HEK293 (cell line): ENCODE results near the gene CD82.

Experiments
- CTCF ChIA-PET: fragments of 350-600 bp; formaldehyde crosslinking; extraction: SDS; loops from one replicate; lab custom pipeline; 2021; ENCODE audit warnings: antibody characterized with exemption; lab: Yijun Ruan, JAX
- POLR2A ChIA-PET: fragments of 300-600 bp; formaldehyde crosslinking; extraction: SDS; loops from one replicate; lab custom pipeline; 2020; ENCODE audit warnings: antibody characterized with exemption, inconsistent platforms; lab: Yijun Ruan, JAX
- H3K27ac ChIP-seq: fragments of 200-500 bp; sonication (Bioruptor generic); 2 replicates; pipeline ENCODE4 v1.5.1; 2014; ENCODE audit warnings: low read depth, low read length, control low read depth, inconsistent platforms; ENCODE audit errors: extremely low read depth
- H3K36me3 ChIP-seq, 2 experiments: fragments of 200-500 bp in 1 of 2; sonication (Bioruptor generic) in 1 of 2; 1 replicate in 1 of 2; 2 replicates in 1 of 2; pipeline ENCODE4 v1.5.1; 2014 to 2017; ENCODE audit warnings: inconsistent platforms in 2 of 2, low read length in 2 of 2; ENCODE audit not compliant: control insufficient read depth in 2 of 2, insufficient read depth in 1 of 2
- H3K4me1 ChIP-seq: fragments of 200-500 bp; sonication (Bioruptor generic); 2 replicates; pipeline ENCODE4 v1.5.1; 2014; ENCODE audit warnings: mild to moderate bottlenecking, low read length, inconsistent platforms; ENCODE audit not compliant: control insufficient read depth, insufficient read depth
- H3K4me3 ChIP-seq: 2 replicates; pipeline ENCODE4 v1.5.1; 2011; ENCODE audit warnings: low read depth, mild to moderate bottlenecking, control low read depth, low read length, moderate library complexity
- H3K9me3 ChIP-seq: fragments of 200-500 bp; sonication (Bioruptor generic); 2 replicates; pipeline ENCODE4 v1.5.1; 2014; ENCODE audit warnings: low read depth, low read length, inconsistent platforms; ENCODE audit not compliant: control insufficient read depth, insufficient read depth
- HIC1 ChIP-seq: fragments of 450-650 bp; formaldehyde crosslinking; IDR thresholded peaks from 2 replicates; pipeline ENCODE4 v1.5.1; 2016; ENCODE audit warnings: missing biosample characterization, missing genetic modification characterization
- HOXC10 ChIP-seq: sonication (generic); formaldehyde crosslinking; IDR thresholded peaks from 2 replicates; pipeline ENCODE4 v1.8.1; 2023; ENCODE audit warnings: mild to moderate bottlenecking, missing genetic modification reagents
- IKZF3 ChIP-seq: fragments of 450-650 bp; IDR thresholded peaks from 2 replicates; pipeline ENCODE4 v1.5.0; 2018; ENCODE audit warnings: missing biosample characterization, mild to moderate bottlenecking, missing genetic modification characterization, moderate library complexity
- KLF1 ChIP-seq: fragments of 450-650 bp; formaldehyde crosslinking; IDR thresholded peaks from 2 replicates; pipeline ENCODE4 v1.5.1; 2016; ENCODE audit warnings: missing biosample characterization, missing genetic modification characterization
- SP2 ChIP-seq: fragments of 450-650 bp; formaldehyde crosslinking; IDR thresholded peaks from 2 replicates; pipeline ENCODE4 v1.5.1; 2016; ENCODE audit warnings: missing biosample characterization, missing genetic modification characterization
- TCF7L2 ChIP-seq: IDR thresholded peaks from 2 replicates; pipeline ENCODE4 v1.6.1; 2011; ENCODE audit warnings: low read depth, mild to moderate bottlenecking, inconsistent platforms, low read length, moderate library complexity, borderline replicate concordance
- ZNF148 ChIP-seq: fragments of 450-650 bp; formaldehyde crosslinking; IDR thresholded peaks from 2 replicates; pipeline ENCODE4 v1.5.0; 2017; ENCODE audit warnings: missing biosample characterization, missing genetic modification characterization, borderline replicate concordance
- ZNF155 ChIP-seq: fragments of 450-650 bp; formaldehyde crosslinking; IDR thresholded peaks from 2 replicates; pipeline ENCODE4 v1.5.1; 2016; ENCODE audit warnings: missing biosample characterization, missing genetic modification characterization
- ZNF157 ChIP-seq: fragments of 450-650 bp; formaldehyde crosslinking; IDR thresholded peaks from 2 replicates; pipeline ENCODE4 v1.5.1; 2016; ENCODE audit warnings: missing biosample characterization, missing genetic modification characterization
- ZNF223 ChIP-seq: fragments of 450-650 bp; formaldehyde crosslinking; IDR thresholded peaks from 2 replicates; pipeline ENCODE4 v1.5.1; 2016; ENCODE audit warnings: missing biosample characterization, missing genetic modification characterization
- ZNF292 ChIP-seq: fragments of 450-650 bp; formaldehyde crosslinking; IDR thresholded peaks from 2 replicates; pipeline ENCODE4 v1.5.1; 2016; ENCODE audit warnings: low read depth, missing biosample characterization, missing genetic modification characterization, borderline replicate concordance
- ZNF302 ChIP-seq: fragments of 450-650 bp; formaldehyde crosslinking; IDR thresholded peaks from 2 replicates; pipeline ENCODE4 v1.5.1; 2016; ENCODE audit warnings: missing biosample characterization, missing genetic modification characterization, low read depth
- ZNF311 ChIP-seq: fragments of 450-650 bp; formaldehyde crosslinking; IDR thresholded peaks from 2 replicates; pipeline ENCODE4 v1.5.1; 2017; ENCODE audit warnings: missing biosample characterization, missing genetic modification characterization, borderline replicate concordance
- ZNF391 ChIP-seq: fragments of 450-650 bp; formaldehyde crosslinking; IDR thresholded peaks from 2 replicates; pipeline ENCODE4 v1.5.1; 2016; ENCODE audit warnings: low read depth, missing biosample characterization, missing genetic modification characterization, borderline replicate concordance
- ZNF530 ChIP-seq: fragments of 450-650 bp; formaldehyde crosslinking; IDR thresholded peaks from 2 replicates; pipeline ENCODE4 v1.5.1; 2016; ENCODE audit warnings: low read depth, missing biosample characterization, missing genetic modification characterization
- ZNF555 ChIP-seq: fragments of 450-650 bp; formaldehyde crosslinking; conservative IDR thresholded peaks from 2 replicates; pipeline ENCODE4 v1.5.1; 2017; ENCODE audit warnings: missing biosample characterization, mild to moderate bottlenecking, missing genetic modification characterization, inconsistent platforms
- ZNF654 ChIP-seq: fragments of 450-650 bp; formaldehyde crosslinking; IDR thresholded peaks from 2 replicates; pipeline ENCODE4 v1.5.1; 2016; ENCODE audit warnings: low read depth, missing biosample characterization, missing genetic modification characterization
- ZNF664 ChIP-seq: fragments of 450-650 bp; formaldehyde crosslinking; IDR thresholded peaks from 2 replicates; pipeline ENCODE4 v1.5.1; 2016; ENCODE audit warnings: missing biosample characterization, missing genetic modification characterization
- ZNF76 ChIP-seq: fragments of 450-650 bp; formaldehyde crosslinking; IDR thresholded peaks from 2 replicates; pipeline ENCODE4; 2016; ENCODE audit warnings: low read depth, missing biosample characterization, missing genetic modification characterization, borderline replicate concordance
- ZNF768 ChIP-seq: fragments of 450-650 bp; formaldehyde crosslinking; IDR thresholded peaks from 2 replicates; pipeline ENCODE4 v1.5.1; 2018; ENCODE audit warnings: missing biosample characterization, mild to moderate bottlenecking, missing genetic modification characterization
- ZNF777 ChIP-seq: fragments of 450-650 bp; formaldehyde crosslinking; IDR thresholded peaks from 2 replicates; pipeline ENCODE4 v1.5.1; 2017; ENCODE audit warnings: missing biosample characterization, missing genetic modification characterization, borderline replicate concordance
- ZNF791 ChIP-seq: fragments of 450-650 bp; formaldehyde crosslinking; IDR thresholded peaks from 2 replicates; pipeline ENCODE4 v1.5.1; 2016; ENCODE audit warnings: missing biosample characterization, missing genetic modification characterization
- TF ChIP-seq, protein P1 (sequence below): fragments of 450-650 bp; formaldehyde crosslinking; IDR thresholded peaks from 2 replicates; pipeline ENCODE4 v1.5.1; 2016; ENCODE audit warnings: missing biosample characterization, missing genetic modification characterization

The CD82 gene

DNA sequence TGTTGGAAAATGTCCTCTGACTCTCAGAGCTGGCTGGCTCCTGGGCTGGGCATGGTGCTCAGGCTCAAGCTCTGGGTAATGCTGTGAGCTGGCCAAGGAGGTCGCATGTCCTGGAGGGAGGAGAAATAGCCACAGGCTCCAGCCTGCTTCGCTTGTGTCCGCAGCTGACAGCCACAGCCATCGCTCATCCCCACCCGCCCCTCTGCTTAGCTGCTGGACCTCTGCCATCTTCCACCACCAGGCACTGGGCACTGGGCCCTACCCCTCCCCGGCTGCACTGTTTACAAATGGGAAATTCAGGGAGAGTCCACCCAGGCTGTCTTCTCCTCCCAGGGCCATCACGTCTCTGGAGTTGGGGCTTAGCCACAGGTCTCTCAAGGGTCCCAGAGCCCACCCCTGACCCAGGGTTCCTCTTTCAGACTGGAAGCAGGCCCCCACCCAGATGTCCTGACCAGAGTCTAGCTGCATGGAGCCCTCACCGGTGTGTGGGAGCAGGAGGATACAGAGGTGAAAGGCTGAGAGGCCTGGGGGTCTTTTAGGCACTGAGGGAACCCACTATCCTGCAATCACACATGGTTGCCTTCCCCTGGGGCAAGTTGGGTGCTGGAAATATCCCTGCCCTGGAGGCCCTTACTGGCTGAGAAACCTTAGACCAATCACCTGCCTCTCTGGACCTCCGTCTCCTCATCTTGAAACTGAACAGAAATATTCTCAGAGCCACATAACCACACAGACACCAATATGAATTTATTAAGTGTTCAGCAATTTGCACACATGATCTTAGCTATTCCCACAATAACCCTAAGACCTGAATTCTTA is 62.7 kb downstream of the CD82 start:
- H3K36me3 ChIP-seq: no peaks in the 10 kb centered on the region
- ChIA-PET POLR2A (no interaction called here), CTCF (interaction anchor here (0.6 to 2.6 kb wide), 6 partner anchors 11 to 1813 kb away, joined by 3 to 12 read pairs (median 4); no protein-coding TSS in a partner anchor)
- no peaks in the 10 kb centered on the region for H3K9me3 ChIP-seq
- no peaks in the 10 kb centered on the region for H3K4me1 ChIP-seq
- H3K4me3 ChIP-seq: no peak overlapping the region
- no peak overlapping the region for H3K27ac ChIP-seq
- no peak for TF ChIP-seq ZNF76 (tag by site-specific recombination)
- no peak for TF ChIP-seq SP2 (tag by site-specific recombination)
- TF ChIP-seq ZNF555 (tag by site-specific recombination): no peak
- TF ChIP-seq ZNF157 (tag by site-specific recombination): no peak
- no peak for TF ChIP-seq ZNF223
- no peak for TF ChIP-seq ZNF391 (tag by site-specific recombination)
- TF ChIP-seq HOXC10 (CRISPR knock-in tag): no peak

DNA sequence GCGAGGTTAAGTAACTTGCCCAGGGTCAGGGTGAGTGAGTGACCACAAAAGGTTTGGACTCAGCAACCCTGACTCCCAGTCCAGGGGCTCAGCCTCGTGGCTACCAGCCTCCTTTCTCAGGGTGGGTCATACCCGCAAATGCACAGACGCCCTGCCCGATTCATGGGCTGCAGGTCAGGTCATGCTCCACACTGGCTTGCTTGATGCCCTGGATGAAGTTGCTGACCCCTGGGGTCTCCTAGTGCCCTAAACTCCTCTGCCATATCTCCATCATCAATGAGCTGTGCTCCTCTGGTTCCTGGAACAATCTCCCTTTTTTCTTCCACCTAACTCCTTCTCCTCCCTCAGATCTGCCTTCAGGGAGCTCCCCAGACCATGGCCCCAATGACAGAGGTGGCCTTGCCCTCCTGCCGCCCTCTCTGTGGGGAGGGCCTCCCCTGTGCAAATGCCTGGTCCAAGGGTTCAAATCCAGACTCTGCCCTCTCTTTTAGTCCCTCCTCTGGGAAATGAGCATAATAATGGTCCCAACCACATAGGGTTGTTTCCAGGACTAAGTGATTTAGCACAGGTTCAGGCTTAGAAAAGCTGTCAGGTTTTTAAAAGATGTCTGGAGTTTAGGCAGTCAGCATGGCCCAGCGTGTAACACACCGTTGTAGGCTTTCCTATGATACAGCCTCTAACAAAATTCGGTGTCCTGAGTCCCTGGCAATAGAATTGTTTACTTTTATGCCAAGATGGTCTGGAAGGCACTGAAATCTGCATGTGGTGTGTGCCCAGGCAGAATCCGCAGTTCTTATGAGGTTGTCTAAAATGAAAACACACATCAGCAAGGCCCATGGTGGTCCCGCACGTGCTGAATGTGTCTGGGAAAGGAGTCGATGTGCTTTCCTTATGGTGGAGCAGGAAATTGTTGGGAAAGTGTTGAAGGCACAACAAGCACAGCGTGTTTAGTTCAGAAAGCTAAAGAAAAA is 63.6 kb downstream of the CD82 start:
- CTCF ChIA-PET: interaction anchor here (0.6 to 1.4 kb wide), 6 partner anchors 8 to 1814 kb away, joined by 3 to 5 read pairs (median 4); no protein-coding TSS in a partner anchor
- POLR2A ChIA-PET: no interaction called here

DNA sequence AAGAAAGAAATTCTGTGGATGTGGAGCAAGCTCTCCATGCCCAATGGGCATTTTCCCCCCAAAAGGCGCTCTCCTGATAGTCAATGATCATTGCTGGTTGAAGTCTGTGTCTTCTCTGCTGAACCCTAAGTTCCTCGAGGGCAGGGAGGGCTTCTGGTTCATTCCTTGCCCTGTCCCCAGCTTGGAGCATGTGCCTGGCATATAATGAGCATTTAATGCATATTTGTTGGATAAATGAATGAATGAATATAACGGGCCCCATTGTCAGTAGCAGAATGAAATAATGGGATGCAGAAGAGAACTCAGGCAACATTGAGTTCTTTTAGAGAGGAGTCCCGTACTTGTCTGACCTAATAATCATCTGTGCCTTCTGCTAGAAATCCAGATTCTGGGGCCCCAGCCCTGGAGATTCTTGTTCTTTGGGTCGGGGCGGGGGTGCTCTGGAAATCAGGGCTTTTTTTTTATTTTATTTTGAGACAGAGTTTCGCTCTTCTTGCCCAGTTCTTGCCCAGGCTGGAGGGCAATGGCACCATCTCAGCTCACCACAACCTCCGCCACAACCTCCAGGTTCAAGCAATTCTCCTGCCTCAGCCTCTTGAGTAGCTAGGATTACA is 64.4 kb downstream of the CD82 start:
- Histone ChIP-seq H3K9me3 (no peaks in the 10 kb centered on the region), H3K27ac (no peak overlapping the region), H3K4me3 (no peak overlapping the region), H3K4me1 (no peaks in the 10 kb centered on the region), H3K36me3 (no peaks in the 10 kb centered on the region)
- ChIA-PET CTCF (interaction anchor here (0.6 to 1.2 kb wide), 3 partner anchors 9 to 364 kb away, joined by 3 to 4 read pairs (median 4); no protein-coding TSS in a partner anchor), POLR2A (no interaction called here)
- TF ChIP-seq HIC1 (tag by site-specific recombination) (no peak), ZNF791 (tag by site-specific recombination) (no peak), TCF7L2 (no peak), ZNF664 (tag by site-specific recombination) (no peak), ZNF302 (tag by site-specific recombination) (no peak), ZNF148 (tag by site-specific recombination) (no peak), ZNF768 (tag by site-specific recombination) (no peak)

More for the DNA sequence above, 63.6 kb downstream of the CD82 start:
- Histone ChIP-seq H3K4me1 (no peaks in the 10 kb centered on the region), H3K36me3 (no peaks in the 10 kb centered on the region), H3K9me3 (no peaks in the 10 kb centered on the region), H3K4me3 (no peak overlapping the region)
- TF ChIP-seq ZNF292 (tag by site-specific recombination) (no peak), ZNF654 (tag by site-specific recombination) (no peak), IKZF3 (tag by site-specific recombination) (no peak), ZNF530 (no peak), ZNF777 (tag by site-specific recombination) (no peak), ZNF155 (tag by site-specific recombination) (no peak), ZNF311 (tag by site-specific recombination) (no peak), KLF1 (tag by site-specific recombination) (no peak)
- TF ChIP-seq, protein P1, sequence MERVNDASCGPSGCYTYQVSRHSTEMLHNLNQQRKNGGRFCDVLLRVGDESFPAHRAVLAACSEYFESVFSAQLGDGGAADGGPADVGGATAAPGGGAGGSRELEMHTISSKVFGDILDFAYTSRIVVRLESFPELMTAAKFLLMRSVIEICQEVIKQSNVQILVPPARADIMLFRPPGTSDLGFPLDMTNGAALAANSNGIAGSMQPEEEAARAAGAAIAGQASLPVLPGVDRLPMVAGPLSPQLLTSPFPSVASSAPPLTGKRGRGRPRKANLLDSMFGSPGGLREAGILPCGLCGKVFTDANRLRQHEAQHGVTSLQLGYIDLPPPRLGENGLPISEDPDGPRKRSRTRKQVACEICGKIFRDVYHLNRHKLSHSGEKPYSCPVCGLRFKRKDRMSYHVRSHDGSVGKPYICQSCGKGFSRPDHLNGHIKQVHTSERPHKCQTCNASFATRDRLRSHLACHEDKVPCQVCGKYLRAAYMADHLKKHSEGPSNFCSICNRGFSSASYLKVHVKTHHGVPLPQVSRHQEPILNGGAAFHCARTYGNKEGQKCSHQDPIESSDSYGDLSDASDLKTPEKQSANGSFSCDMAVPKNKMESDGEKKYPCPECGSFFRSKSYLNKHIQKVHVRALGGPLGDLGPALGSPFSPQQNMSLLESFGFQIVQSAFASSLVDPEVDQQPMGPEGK (tag by site-specific recombination): no peak
- TF ChIP-seq, all 188 proteins: peak for 0
- H3K27ac ChIP-seq: no peak overlapping the region
